Measurements from ENCODE around the gene SRSF7. TPM values are rescaled to one million over a fixed set of nuclear protein-coding genes. Genes with fewer than 3 reads are reported as not detected.
"Not testable (repeated sequence)": the region's sequence is repeated elsewhere in the genome, so short reads cannot be mapped to it uniquely, and the experiment has no call there.

The SRSF7 gene
- total and polyA plus RNA-seq, 2 donors (not counting 1 experiment from before 2014, with no cell fraction given) = 283 to 505 TPM

DNA sequence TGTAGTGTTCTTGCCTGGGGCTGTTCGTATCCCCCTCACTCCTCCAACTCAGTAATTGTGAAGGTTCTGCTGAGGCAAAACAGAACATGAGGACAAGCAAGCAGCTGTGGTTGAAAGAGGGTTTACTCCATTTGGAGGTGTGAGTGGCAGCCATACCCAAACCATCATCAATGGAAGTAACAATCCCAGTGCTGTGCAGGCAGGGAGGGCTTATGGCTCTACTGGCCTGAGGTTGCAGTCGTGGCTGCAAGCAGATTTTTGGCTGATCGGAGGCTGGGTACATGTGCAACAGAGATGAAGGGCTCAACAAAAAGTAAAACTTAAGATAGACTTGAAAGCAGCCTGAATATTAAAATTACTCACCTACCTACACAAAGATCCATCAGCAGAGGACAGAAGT, 13.2 kb downstream of the SRSF7 start:
- peaks cover 5% of the 10 kb centered on the region for H4K20me1 ChIP-seq (ENCODE audit: control insufficient read depth, insufficient read depth, low read length, poor library complexity, severe bottlenecking)
- no peaks in the 10 kb centered on the region for H3K9me3 ChIP-seq (ENCODE audit: control extremely low read depth in 1 of 3, control insufficient read depth in 2 of 3, insufficient read depth in 1 of 3, low read length in 2 of 3)
- no peaks in the 10 kb centered on the region for H3K27me3 ChIP-seq (replicated peaks in 1 of 4; ENCODE audit: control extremely low read depth in 1 of 4, control insufficient read depth in 3 of 4, insufficient read depth in 4 of 4, low read length in 3 of 4)
- ChIA-PET POLR2A (no interaction called here), CTCF (interaction anchor here (1.0 to 1.6 kb wide), 2 partner anchors 156 to 173 kb away, joined by 3 to 7 read pairs; no protein-coding TSS in a partner anchor)
- no peak overlapping the region for H3K4me2 ChIP-seq (replicated peaks; ENCODE audit: low read depth, low read length, poor library complexity, severe bottlenecking)
- H3K9ac ChIP-seq (ENCODE audit: low read length) = no peak overlapping the region
- intact Hi-C loops (cut with micrococcal nuclease) = no loop called here
- H3K4me1 ChIP-seq (ENCODE audit: control insufficient read depth in 2 of 2, insufficient read depth in 2 of 2, low read length in 2 of 2) = no peaks in the 10 kb centered on the region
- H3K27ac ChIP-seq (ENCODE audit: low read length in 2 of 2) = no peak overlapping the region
- no peak for ATAC-seq (ENCODE audit: low read depth)
- no CpG with 5 or more reads among the region's 3 CpGs for WGBS (ENCODE audit: insufficient coverage)
- no peak for TF ChIP-seq CTCF (IDR thresholded peaks at IDR 0.05)
- no peak for TF ChIP-seq EZH2 (IDR thresholded peaks at IDR 0.05; ENCODE audit: borderline replicate concordance, insufficient read depth, low read depth, low read length, poor library complexity, severe bottlenecking)
- no peaks in the 10 kb centered on the region for H3K27me3 Mint-ChIP-seq
- peaks cover 8% of the 10 kb centered on the region for H3K4me1 Mint-ChIP-seq
- no peak overlapping the region for H2AFZ ChIP-seq (ENCODE audit: insufficient read depth, low read depth, low read length, poor library complexity, severe bottlenecking)
- H3K36me3 ChIP-seq (replicated peaks in 1 of 2; ENCODE audit: control extremely low read depth in 1 of 2, control insufficient read depth in 1 of 2, extremely low read depth in 1 of 2, insufficient read depth in 2 of 2, low read length in 1 of 2) = peaks cover 2 to 46% of the 10 kb centered on the region in 2 experiments
- no peaks in the 10 kb centered on the region for H3K9me3 Mint-ChIP-seq (ENCODE audit: insufficient read depth)
- no peak overlapping the region for H3K4me3 ChIP-seq (ENCODE audit: control extremely low read depth in 1 of 5, extremely low read depth in 1 of 5, insufficient read depth in 1 of 5, low read depth in 2 of 5, low read length in 4 of 5)
- peaks cover 14% of the 10 kb centered on the region for H3K79me2 ChIP-seq (ENCODE audit: control insufficient read depth, insufficient read depth, low read length)
- H3K4me3 Mint-ChIP-seq = no peak overlapping the region
- H3K27ac Mint-ChIP-seq = no peak overlapping the region
- no peak for DNase-seq

DNA sequence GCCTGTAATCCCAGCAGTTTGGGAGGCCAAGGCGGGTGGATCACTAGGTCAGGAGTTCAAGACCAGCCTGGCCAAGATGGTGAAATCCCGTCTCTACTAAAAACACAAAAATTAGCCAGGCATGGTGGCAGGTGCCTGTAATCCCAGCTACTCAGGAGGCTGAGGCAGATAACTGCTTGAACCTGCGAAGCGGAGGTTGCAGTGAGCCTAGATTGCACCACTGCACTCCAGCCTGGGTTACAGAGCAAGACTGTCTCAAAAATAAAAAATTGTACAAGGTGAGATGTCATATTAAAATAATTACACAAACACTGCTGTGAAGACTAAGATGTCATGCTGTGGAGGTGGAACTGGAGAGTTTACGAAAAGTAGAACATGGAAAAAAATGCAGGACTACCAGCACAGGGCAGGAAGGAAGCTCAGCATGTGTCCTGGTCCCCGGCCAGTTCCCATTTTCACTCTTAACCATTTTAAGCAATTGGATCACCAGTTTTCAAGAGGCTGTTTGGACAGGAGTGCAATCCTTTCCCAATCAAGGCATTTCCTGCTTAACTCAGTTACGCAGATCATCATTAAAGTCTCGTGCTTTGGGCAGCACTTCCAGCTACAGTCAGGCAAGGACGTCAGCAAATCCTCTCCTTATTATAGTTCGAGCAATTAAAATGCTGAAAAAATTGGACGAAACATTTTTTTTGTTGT, 14.0 kb downstream of the SRSF7 start:
- H3K4me1 ChIP-seq (ENCODE audit: control insufficient read depth in 2 of 2, insufficient read depth in 2 of 2, low read length in 2 of 2); H3K27me3 Mint-ChIP-seq; H3K9ac ChIP-seq (ENCODE audit: low read length); DNase-seq; H3K9me3 Mint-ChIP-seq (ENCODE audit: insufficient read depth); H4K20me1 ChIP-seq (ENCODE audit: control insufficient read depth, insufficient read depth, low read length, poor library complexity, severe bottlenecking); H3K4me1 Mint-ChIP-seq; H3K4me3 ChIP-seq (ENCODE audit: control extremely low read depth in 1 of 5, extremely low read depth in 1 of 5, insufficient read depth in 1 of 5, low read depth in 2 of 5, low read length in 4 of 5); POLR2A ChIA-PET; H3K27me3 ChIP-seq (replicated peaks in 1 of 4; ENCODE audit: control extremely low read depth in 1 of 4, control insufficient read depth in 3 of 4, insufficient read depth in 4 of 4, low read length in 3 of 4); H2AFZ ChIP-seq (ENCODE audit: insufficient read depth, low read depth, low read length, poor library complexity, severe bottlenecking); H3K4me3 Mint-ChIP-seq; H3K4me2 ChIP-seq (replicated peaks; ENCODE audit: low read depth, low read length, poor library complexity, severe bottlenecking); ATAC-seq (ENCODE audit: low read depth); intact Hi-C loops (cut with micrococcal nuclease); H3K27ac ChIP-seq (ENCODE audit: low read length in 2 of 2); H3K27ac Mint-ChIP-seq; H3K9me3 ChIP-seq (ENCODE audit: control extremely low read depth in 1 of 3, control insufficient read depth in 2 of 3, insufficient read depth in 1 of 3, low read length in 2 of 3): not testable (repeated sequence)
- CTCF ChIA-PET = interaction anchor here (1.6 kb wide), 1 partner anchor 155 kb away, joined by 7 read pairs; no protein-coding TSS in a partner anchor
- H3K79me2 ChIP-seq (ENCODE audit: control insufficient read depth, insufficient read depth, low read length) = peaks cover 14% of the 10 kb centered on the region
- 95% methylated on average over 8 of the region's 11 CpGs for WGBS (ENCODE audit: insufficient coverage)
- H3K36me3 ChIP-seq (replicated peaks in 1 of 2; ENCODE audit: control extremely low read depth in 1 of 2, control insufficient read depth in 1 of 2, extremely low read depth in 1 of 2, insufficient read depth in 2 of 2, low read length in 1 of 2) = peaks cover 2 to 45% of the 10 kb centered on the region in 2 experiments
